DOHH2 (cell line): ENCODE measurements around the gene TGM2.

Experiments used
- H3F3A ChIP-seq: fragments of 200-600 bp; sonication (generic), shearing (Covaris generic); 2 replicates; pipeline ENCODE4 v1.6.0; 2016; ENCODE audit warnings: antibody characterized with exemption, mild to moderate bottlenecking; ENCODE audit not compliant: control insufficient read depth, insufficient read depth
- H3K27ac ChIP-seq: fragments of 200-600 bp; sonication (generic); 2 replicates; pipeline ENCODE4 v1.5.1; 2014; ENCODE audit warnings: low read depth, mild to moderate bottlenecking, low read length, moderate library complexity
- H3K27me3 ChIP-seq: fragments of 200-600 bp; sonication (generic); 2 replicates; pipeline ENCODE4 v1.6.1; 2014; ENCODE audit warnings: mild to moderate bottlenecking, low read length, mixed read lengths; ENCODE audit not compliant: control insufficient read depth
- H3K36me3 ChIP-seq: fragments of 200-600 bp; sonication (generic); 2 replicates; pipeline ENCODE4 v1.6.1; 2014; ENCODE audit warnings: mild to moderate bottlenecking, low read length, moderate library complexity, mixed read lengths; ENCODE audit not compliant: control insufficient read depth
- H3K4me1 ChIP-seq: fragments of 200-600 bp; sonication (generic); 2 replicates; pipeline ENCODE4 v1.6.1; 2014; ENCODE audit warnings: mild to moderate bottlenecking, low read length, mixed read lengths; ENCODE audit not compliant: control insufficient read depth
- H3K4me2 ChIP-seq: fragments of 200-600 bp; sonication (generic); 2 replicates; pipeline ENCODE4 v1.6.0; 2014; ENCODE audit warnings: mild to moderate bottlenecking, low read length, moderate library complexity
- H3K4me3 ChIP-seq: fragments of 200-600 bp; sonication (generic); 2 replicates; pipeline ENCODE4 v1.5.1; 2014; ENCODE audit warnings: mild to moderate bottlenecking, low read length, mixed read lengths
- H3K79me2 ChIP-seq: fragments of 200-600 bp; sonication (generic); 2 replicates; pipeline ENCODE4 v1.6.1; 2014; ENCODE audit warnings: mild to moderate bottlenecking, low read length, mixed read lengths; ENCODE audit not compliant: control insufficient read depth
- H3K9me2 ChIP-seq: fragments of 200-600 bp; sonication (generic); replicated peaks from 2 replicates; pipeline ENCODE4 v1.6.1; 2014; ENCODE audit warnings: mild to moderate bottlenecking, low read length, mixed read lengths; ENCODE audit not compliant: control insufficient read depth
- H3K9me3 ChIP-seq: fragments of 200-600 bp; sonication (generic); 2 replicates; pipeline ENCODE4 v1.6.1; 2014; ENCODE audit warnings: antibody characterized with exemption, low read length, mixed read lengths; ENCODE audit not compliant: control insufficient read depth, insufficient read depth
- H4K20me1 ChIP-seq: fragments of 200-600 bp; sonication (generic); 2 replicates; pipeline ENCODE4 v1.6.0; 2014; ENCODE audit warnings: low read depth, mild to moderate bottlenecking, antibody characterized with exemption, low read length, moderate library complexity; ENCODE audit not compliant: control insufficient read depth, insufficient read depth
- CTCF ChIP-seq: fragments of 200-600 bp; sonication (generic); IDR thresholded peaks from one replicate; pipeline ENCODE4 v1.5.1; 2014; ENCODE audit warnings: antibody characterized with exemption, mild to moderate bottlenecking, low read depth, low read length; ENCODE audit not compliant: poor library complexity, severe bottlenecking
- EZH2phosphoT487 ChIP-seq: fragments of 200-600 bp; sonication (generic); IDR thresholded peaks from 2 replicates; pipeline ENCODE4 v1.6.1; 2017; ENCODE audit warnings: borderline replicate concordance, mild to moderate bottlenecking, antibody characterized with exemption, low read length, moderate library complexity, mixed read lengths

Gene TGM2

GRCh38 chr20:38083338-38084048 is 81.6 kb downstream of the TGM2 start:
- Histone ChIP-seq H3K27me3 (no peaks in the 10 kb centered on the region), H3K9me3 (no peaks in the 10 kb centered on the region), H4K20me1 (no peaks in the 10 kb centered on the region), H3F3A (no peaks in the 10 kb centered on the region), H3K4me3 (no peak overlapping the region), H3K27ac (no peak overlapping the region), H3K79me2 (peaks cover 37% of the 10 kb centered on the region), H3K36me3 (peaks cover 73% of the 10 kb centered on the region), H3K9me2 (no peaks in the 10 kb centered on the region), H3K4me1 (no peaks in the 10 kb centered on the region), H3K4me2 (no peak overlapping the region)
- no peak for TF ChIP-seq EZH2phosphoT487
- TF ChIP-seq CTCF = no peak

- H4K20me1 ChIP-seq = no peaks in the 10 kb centered on the region
- no peaks in the 10 kb centered on the region for H3K9me3 ChIP-seq
- H3F3A ChIP-seq = no peaks in the 10 kb centered on the region
- no peaks in the 10 kb centered on the region for H3K4me1 ChIP-seq
- H3K9me2 ChIP-seq = no peaks in the 10 kb centered on the region
- H3K79me2 ChIP-seq = peaks cover 39% of the 10 kb centered on the region
- no peak overlapping the region for H3K27ac ChIP-seq
- peaks cover 73% of the 10 kb centered on the region for H3K36me3 ChIP-seq
- no peak overlapping the region for H3K4me2 ChIP-seq
- H3K4me3 ChIP-seq = no peak overlapping the region
- no peaks in the 10 kb centered on the region for H3K27me3 ChIP-seq
- TF ChIP-seq EZH2phosphoT487 (no peak), CTCF (no peak)
Measured at GRCh38 chr20:38082894-38083293, 82.2 kb downstream of the TGM2 start.

- Histone ChIP-seq H3K4me1 (no peaks in the 10 kb centered on the region), H3F3A (no peaks in the 10 kb centered on the region), H3K4me3 (no peak overlapping the region), H3K36me3 (peaks cover 73% of the 10 kb centered on the region), H3K27ac (no peak overlapping the region), H3K9me2 (no peaks in the 10 kb centered on the region), H3K4me2 (no peak overlapping the region), H4K20me1 (no peaks in the 10 kb centered on the region), H3K27me3 (no peaks in the 10 kb centered on the region), H3K79me2 (peaks cover 44% of the 10 kb centered on the region), H3K9me3 (no peaks in the 10 kb centered on the region)
- TF ChIP-seq EZH2phosphoT487 (no peak), CTCF (no peak)
Measured at GRCh38 chr20:38081575-38081974, 83.5 kb downstream of the TGM2 start.
